Iris pigment epithelial cell (primary cell): ENCODE data around the gene MXD1.
"Not testable (repeated sequence)": the region's sequence is repeated elsewhere in the genome, so short reads cannot be mapped to it uniquely, and the experiment has no call there.

ENCODE experiments used
- DNase-seq: peaks from one replicate; pipeline ENCODE4 v3.0.0-alpha.2; 2011; ENCODE audit warnings: low read depth

The MXD1 gene

DNA sequence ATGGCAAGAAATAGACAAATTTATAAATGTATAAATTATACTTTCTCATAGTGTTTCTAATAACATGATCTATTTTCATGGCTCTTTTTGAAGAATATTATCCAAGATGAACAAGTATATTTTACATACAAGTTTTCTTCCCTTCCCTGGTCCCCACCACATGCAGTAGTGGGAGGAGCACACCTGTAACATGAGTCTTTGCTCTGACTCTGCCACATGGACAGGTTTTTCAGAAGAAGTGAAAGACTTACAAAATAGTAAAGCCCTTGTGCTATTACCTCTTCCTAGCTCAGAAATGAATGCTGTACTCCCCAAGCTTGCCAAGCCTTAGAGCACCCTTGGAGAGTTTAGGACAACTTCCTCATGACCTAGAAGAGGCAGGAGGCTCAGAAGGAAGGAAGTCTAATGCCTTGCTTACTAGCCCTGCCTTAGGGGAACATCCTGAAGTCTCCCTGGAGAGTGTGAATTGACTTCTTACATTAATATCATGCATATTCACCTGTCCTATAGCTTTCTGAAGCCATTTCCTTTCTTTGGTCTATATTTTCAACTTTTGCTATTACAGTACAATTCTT lies 18.4 kb downstream of the MXD1 start:
- no peak for DNase-seq

DNA sequence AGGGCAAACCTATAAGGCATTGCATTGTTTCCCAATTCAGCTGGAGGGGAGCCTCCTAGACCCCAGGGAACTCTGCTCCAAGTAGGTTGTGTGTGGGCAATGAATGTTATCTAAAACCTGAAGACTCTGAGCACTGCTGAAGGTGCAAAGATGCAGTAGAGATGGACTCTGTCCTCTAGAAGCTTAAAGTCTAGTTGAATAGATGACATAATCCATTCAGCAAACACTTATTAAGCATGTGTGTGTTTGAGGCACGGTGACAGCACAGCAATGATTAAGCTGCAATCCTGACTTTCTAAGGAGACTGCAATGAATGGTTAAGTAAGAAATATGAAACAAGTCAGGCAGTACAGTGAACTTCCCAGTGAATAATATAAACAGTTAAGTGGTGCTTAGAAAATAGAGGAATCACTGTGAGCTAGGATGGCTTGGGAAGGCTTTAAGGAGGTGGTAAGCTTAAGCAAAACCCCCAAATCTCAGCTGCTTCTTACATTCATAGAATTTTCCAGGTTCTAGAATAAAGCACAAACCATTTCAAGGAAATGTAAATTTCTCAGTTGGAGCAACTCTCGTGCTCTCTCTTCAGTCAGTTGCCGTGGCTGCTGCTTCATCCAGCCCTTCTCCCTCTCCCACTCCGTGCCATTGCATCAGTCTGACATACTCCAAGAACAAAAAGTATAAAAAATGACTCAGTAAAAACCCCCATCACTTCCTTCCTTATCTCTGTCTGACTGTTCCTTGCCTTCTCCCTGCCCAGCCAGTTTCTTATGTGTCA lies 19.1 kb downstream of the MXD1 start:
- DNase-seq: peak; percentile 94

DNA sequence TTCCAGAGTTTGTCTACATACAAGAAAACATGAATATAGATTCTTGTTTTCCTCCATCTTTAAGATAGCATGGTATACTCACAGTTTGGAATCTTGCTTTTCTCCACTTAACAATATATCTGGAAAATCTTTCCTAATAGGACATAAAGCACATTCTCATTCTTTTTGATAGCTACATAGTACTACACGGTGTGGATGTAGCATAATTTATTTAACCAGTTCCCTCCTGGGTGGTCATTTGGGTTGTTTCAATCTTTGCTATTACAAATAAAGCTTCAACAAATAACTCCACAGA lies 19.7 kb downstream of the MXD1 start:
- DNase-seq: no peak

DNA sequence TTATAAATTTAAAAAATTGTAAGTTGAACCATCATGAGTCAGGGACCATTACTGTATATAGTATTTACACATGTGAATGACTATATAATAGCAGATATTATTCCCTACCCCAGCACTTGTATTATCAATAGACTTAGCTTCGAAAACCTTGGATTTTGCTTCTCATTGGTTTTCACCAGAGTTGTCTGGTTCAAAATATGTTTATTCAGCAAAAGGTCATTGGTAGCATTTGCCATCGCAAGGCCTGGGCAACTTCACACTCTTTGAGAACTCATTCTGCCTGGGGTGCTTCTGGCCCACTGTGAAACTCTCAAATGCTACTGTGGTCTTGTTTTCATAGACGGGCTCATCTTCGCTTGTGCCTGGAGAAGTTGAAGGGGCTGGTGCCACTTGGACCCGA lies 20.1 kb downstream of the MXD1 start:
- no peak for DNase-seq

DNA sequence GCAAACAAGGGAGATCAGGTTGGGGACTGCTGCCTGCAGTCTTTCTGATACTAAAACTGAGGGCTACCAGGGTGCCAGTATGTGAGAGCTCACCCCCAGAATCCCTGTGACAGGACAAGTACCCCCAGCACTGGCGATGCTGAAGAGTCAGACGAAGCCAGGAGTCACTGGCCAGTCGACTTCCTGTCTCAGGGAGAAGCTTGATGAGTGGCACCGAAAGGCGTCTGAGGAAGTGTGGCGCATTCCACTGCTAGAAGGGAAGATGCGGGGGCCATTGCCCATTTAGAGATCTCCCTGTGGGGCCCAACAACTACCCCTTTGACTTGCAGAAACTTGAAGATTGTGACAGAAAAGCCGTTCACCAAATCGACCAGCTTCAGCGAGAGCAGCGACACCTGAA lies 22.0 kb downstream of the MXD1 start:
- DNase-seq: peak; percentile 47

DNA sequence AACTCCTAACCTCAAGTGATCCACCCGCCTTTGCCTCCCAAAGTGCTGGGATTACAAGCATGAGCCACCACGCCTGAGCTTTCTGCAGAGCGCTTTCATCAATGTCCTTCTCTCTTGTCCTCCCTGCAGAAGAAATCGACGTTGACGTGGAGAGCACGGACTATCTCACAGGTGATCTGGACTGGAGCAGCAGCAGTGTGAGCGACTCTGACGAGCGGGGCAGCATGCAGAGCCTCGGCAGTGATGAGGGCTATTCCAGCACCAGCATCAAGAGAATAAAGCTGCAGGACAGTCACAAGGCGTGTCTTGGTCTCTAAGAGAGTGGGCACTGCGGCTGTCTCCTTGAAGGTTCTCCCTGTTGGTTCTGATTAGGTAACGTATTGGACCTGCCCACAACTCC lies 23.1 kb downstream of the MXD1 start:
- no peak for DNase-seq

DNA sequence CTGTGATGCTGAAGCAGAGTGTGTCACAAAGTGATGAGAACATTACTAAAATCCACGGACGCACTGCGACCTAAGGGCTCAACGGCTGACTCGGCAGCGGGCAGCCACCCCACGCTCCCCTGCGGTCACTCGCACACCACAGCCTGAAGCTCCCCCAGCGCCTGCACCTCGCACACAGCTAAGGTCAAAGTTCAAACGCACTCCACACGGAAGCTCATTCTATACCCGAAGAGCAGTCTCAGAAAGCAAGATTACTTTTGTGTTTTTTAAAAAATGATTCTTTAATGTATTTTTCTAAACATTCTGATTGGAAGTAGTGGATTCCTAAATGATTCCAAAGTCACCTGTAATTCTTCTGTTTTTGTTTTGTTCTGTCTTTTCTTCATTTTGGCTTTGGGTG lies 24.8 kb downstream of the MXD1 start:
- DNase-seq: no peak

DNA sequence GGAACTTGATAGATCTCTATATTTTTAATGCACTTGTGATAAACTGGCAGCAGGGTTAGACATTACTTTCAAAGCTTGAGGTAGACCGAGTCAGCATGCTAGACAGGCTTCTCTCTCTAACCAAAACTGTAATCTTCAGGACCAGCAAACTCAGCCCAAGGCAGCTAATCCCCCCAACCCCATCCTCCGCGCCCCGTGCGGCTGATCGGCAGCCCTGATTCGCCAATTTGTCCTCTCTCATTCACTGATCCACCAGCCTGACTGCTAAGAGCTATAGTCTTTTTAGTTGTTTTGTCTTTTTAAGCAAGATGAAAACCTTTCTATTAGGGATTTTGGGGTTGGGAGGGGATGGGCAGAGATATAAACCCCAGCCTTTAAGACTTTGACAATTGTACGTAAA lies 25.8 kb downstream of the MXD1 start:
- no peak for DNase-seq

DNA sequence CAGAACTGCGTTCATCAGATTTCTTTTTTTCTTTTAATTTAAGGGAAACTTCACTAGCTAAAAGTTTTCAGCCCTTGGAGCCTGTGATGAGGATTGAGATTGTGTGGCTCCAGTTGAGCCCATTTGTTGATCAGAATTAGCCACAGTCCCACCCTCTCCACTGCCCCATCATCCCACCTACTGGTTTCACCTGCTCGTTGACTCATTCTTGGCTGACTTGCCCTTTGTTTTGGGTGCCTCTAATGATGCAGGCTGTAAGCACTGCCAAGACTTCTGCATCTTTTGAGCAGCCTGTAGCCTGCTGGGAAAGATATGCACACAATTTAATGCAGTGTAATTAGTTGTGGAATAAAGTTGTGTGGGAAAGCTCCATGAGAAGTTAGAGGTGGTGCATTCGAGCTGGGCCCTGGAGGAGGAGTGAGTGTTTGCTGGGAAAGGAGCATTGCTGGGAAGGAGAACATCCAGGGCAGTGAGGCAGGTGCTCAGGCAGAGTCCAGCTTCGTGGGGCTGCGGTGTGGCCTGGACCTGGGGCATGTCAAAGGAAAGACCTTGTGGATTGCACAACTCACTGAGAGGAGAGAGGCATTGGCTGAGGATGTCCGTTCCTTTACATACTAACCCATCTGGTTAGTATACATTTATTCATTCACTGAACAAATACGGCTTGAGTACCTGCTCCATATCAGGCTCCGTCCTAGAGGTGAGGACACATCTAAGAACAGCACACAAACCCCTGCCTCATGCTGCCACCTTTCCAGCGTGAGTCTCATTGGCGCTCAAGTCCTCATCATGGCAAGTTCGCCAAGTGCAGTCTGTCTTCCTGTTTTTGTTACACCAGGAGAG lies 28.3 kb downstream of the MXD1 start:
- no peak for DNase-seq

DNA sequence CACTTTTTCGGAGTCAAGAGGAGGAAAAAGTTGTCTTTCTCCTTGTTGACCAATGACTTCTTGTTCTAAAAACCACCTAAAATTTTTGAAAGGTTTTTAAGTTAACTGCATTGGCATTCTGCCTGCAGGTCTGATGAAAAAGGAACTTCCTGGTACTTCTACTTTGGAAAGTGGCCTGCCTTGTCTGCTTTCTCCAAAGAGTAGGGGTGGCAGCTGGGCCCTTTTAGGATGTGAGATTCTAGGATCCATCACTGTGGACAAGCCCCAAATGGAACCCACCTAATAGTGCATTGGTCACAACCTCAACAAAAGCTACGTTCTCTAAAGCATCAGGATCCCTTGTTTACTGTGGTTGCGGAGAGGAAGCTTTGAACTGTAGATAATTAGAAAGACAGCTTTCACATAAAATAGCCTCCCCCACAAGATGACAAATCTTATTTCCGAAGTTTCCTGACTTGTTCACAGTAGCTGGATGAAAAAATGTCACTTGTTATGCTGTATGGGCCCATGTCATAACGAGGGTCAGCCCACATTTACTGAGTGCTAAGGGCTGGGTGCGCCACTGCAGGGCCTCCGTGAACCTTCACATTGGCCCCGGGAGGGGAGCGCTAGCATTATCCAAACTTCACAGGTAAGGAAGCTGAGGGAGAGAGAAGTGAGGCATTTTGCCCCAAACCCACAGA lies 29.1 kb downstream of the MXD1 start:
- no peak for DNase-seq

DNA sequence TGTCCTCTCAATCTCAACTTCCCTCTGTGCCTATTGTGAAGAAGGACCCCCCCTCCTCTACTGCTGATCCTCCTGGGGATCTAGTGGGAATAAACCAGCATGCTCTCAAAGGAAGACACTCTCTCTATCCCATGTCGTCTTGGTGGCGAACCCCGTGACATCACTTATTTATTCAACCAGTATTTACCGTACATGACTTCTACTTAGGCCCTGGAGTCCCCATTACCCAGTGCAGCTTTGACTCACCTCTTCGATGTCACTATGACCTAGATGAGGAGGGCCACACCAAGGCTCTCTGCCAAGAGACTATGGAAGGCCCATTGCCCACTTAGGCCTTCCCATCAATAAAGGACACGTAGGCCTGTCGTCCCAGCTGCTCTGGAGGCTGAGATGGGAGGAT lies 29.8 kb downstream of the MXD1 start:
- no peak for DNase-seq

DNA sequence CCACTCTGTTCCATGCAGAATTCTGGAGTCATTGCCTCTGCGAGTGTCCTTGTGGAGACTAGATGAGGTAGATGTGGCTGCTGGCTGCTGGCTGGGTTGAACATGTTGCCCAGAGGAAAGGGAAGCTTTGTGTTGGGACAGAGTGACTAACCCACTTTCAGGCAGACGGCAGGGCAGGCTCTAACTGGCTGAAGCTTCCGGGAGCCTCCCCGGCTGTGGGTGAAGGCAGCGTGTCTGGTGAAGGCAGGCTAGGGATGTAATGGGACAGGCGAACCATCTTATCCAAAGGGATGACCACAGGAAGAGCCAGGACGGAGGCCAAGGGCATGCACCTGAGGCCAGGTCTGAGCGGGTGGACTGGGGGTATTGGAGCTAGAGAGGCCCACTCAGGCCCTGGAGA lies 30.5 kb downstream of the MXD1 start:
- peak; percentile 18 for DNase-seq

DNA sequence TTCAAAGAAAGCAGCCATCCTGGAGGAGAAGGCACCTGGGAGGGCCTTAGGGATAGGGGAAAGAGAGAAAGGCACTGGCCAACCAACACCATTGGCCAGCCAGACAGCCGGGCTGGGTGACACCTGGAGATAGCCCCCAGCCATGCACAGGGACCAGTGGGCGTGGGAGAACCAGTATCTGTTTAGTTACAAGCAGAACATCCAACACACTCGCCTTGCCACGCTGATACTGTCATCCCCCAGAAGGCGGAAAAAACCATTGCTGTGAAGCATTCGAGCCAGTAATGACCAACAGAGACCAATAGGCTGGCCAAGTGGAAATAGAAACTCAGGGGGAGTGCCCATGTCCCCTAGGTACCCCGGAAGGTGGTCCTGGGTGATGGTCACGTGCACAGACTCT lies 31.0 kb downstream of the MXD1 start:
- no peak for DNase-seq

DNA sequence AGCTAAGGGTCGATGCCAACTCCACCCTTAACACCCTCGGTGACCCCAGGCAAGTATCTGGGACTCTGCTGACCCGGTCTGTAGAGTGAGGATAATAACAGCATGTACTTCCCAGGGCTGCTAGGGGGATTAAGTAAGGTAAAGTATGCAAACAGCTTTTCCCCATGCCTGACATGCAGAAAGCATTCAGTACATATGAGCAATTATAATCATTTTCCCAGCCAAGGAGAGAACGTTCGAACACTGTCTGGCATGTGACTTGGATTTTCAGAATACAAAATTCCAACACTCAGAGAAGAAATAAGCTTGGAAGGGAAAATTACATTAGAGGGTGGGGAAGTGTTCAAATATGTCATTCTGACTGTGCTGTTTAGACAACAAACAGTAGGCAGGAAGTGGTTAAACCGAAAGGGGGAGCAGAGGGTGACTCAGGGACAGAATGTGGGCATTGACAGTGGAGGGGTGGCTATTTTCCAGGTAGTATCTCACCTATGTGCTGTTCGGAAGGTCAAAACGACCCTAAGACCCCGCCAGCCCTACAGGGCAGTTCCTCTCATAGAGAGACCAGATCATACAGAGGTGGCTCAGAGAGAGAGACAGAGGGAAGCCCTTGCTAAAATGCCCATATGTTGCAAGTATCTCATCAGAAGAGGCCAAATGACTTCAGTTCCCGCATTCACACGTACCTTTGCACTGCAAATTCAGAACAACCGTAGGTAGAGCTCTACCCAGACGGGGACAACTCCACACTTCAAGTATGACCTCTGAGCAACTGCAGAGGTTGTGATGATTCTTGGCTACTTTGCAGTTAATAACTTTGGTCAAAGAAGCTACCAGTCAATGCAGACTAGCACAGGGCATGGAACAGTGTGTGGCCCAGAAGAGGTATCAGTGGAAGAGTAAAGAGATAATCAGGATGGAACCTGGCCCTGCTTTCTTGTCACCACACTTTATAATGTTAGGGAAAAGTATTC lies 31.7 kb downstream of the MXD1 start:
- peak; percentile 60 for DNase-seq

DNA sequence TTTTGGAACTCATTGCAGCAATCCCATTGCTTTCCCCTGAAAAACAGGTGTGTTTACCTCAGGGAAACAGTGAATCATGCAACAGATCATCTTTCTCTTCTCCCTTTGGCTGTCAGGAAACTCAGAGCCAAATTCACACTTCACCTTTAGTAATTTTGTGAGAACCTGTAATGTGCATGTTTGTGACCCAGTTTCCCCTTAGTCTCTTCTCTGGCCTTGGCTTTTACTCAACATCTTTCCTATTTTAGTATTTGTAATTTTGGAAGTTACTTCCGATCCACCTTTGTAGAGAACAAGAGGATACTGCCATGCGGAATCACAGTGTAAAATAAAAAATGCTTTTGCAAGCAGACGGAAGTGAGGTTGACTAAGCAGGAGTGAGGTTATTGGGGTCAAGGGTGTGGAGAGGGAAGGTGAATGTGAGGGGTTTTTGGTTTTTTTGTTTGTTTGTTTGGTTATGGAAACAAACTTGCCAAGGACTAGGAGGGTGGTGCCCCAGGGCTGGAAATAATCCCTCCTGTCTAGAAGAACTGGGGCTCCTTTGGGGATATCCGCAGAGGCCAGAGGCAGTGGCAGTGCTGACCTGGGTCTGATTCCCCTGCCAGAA lies 32.5 kb downstream of the MXD1 start:
- no peak for DNase-seq

DNA sequence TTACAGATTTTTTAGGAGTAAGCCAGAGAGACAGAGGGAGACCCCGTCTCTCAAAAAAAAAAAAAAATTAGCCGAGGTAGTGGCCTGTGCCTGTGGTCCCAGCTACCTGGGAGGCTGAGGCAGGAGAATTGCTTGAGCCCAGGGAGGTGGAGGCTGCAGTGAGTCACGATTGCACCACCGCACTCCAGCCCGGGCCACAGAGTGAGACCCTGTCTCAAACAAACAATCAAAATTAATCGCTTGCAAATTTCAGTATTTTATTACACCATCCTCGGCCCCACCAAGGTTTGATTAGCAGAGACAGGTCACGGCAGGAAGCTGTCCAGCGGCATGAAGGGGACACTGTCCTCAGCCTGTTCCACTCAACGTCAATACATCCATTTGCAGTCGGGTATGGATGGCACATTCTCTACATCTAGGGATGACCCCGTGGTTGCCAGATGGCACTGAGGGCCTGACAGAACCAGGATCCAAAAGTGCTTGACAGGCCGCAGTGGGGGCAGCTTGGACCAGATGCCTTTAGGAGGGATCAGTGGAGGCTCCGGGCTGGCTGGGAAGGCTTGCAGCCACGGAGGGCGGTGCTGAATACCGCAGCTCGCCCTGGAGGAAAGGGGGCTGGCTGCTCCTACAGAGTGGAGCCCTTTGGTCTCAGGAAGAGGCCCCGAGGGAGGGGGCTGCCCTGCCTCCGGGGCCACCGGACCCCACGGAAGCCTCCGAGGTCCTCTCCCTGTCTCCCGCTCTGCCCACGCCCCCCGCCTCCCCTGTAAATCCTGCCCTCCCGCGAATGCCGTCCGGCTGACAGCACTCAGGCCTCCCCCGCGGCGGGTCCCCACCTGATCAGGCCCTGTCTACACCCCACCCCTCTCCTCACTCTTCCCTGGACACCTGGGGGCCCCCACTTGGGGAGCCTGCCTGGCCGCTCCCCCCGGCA lies 33.4 kb downstream of the MXD1 start:
- DNase-seq: peak; percentile 18

DNA sequence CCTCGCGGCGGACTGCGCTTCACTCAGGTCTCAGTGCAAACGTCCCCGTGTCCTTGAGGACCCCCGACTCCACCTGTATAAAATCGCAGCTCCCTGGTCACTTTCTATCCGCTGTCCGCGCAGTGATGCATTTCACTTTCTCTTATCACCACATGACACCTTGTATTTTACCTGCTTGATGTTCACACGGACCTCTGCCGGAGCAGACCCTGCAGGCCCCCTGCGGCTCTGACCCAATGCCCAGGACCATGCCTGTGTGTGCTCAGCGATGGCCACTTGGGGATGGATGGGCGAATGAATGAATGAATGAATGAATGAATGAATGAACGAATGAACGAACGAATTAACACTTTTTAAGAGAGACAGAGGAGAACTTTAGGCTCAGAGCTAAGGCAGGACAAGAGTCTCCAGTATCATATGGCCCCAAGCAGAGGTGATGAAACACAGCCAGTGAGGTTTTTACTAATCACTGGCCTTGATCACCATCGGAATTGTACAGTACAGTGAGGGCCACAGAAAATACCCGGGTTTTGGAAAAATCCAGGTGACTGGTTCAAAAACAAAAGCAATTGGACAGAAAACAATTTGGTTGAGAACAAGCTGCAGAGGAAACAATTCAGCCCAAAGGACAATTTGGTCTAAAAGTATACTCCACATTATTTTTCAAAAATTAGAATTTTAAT lies 34.2 kb downstream of the MXD1 start:
- DNase-seq: no peak

DNA sequence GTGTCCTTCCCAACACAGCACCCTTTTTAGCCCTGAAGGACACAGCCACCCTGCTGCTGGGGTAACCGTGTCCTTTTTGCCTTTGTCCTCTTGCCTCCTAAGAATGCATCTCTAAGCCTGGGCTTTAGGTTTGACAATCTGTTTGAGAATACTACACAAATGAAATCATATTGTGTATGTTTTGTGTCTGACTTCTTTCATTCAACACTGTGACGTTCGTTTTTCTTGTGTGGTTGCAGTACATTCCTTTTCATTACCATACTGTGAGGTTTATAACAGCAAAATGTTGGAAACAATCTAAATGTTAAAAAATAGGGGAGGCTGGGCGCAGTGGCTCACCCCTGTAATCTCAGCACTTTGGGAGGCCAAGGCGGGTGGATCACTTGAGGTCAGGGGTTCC lies 35.3 kb downstream of the MXD1 start:
- DNase-seq: peak; percentile 61

DNA sequence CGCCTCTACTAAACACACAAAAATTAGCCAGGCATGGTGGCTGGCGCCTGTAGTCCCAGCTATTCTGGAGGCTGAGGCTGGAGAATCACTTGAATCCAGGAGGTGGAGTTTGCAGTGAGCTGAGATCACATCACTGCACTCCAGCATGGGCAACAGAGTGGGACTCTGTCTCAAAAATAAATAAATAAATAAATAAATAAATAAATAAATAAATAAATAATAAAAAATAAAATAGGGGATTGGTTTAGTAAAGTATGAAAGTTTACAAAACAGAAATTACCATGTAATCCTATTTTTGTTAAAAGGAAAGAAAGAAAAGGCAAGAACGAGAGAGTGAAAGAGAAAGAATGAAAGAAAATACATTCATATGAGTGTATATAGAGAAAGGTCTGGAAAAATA lies 35.8 kb downstream of the MXD1 start:
- not testable (repeated sequence) for DNase-seq
